Amniotic epithelial cell (primary cell): ENCODE results near the gene SLC35B1.

Source experiments
- DNase-seq: peaks from one replicate; pipeline ENCODE4 v3.0.0-alpha.2; 2010; ENCODE audit warnings: low read depth

SLC35B1 gene

DNA sequence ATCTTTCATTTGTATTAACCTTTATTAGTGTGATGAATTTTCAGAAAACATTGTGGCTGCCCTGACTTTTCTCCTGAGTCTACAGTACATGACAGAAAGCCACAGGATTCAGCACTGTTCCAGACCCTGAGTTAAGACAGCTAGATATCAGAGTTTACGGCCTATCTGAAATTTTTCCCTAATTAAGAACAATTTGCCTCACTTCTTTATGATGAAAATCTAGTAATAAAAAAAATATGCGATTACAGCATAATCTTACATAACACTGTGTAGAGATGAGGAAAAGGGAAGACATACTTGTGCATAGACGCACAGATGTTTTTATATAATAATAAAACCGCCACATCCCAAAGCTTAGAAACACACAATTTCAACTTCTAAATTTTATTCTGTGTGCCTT, 37.1 kb downstream of the SLC35B1 start:
- DNase-seq = no peak

DNA sequence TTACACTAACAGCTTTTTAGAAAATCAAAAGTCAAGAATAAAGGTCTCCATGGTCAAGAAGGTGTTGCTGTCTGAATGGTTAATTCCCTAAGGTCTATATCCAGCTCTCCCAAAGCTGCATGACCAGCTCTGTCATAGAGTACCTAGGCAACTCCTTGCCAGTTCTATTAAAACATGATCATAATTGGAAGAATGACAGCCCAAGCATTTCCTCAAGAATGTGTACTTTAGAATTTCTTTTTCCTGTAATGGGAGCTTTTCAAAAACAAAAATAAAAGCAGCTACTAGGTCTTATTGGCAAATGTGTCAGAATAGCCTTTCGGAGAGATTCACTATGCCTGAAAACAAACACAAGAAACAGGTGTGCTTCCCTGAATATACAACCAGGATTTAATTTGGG, 37.8 kb downstream of the SLC35B1 start:
- no peak for DNase-seq

DNA sequence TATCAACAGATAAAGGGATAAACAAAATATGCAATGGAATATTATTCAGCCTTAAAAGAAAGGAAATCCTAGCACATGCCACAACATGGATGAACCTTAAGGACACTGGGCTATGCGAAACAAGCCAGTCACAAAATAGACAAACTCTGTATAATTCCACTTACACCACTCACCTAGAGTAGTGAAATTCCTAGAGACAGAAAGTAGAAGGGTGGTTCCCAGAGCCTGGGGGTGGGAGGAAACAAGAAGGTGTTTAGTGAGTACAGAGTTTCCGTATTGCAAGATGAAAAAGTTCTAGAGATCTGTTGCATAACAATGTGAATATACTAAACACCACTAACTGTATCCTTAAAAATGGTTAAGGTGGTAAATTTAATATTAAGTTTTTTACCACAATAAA, 39.9 kb downstream of the SLC35B1 start:
- no peak for DNase-seq

DNA sequence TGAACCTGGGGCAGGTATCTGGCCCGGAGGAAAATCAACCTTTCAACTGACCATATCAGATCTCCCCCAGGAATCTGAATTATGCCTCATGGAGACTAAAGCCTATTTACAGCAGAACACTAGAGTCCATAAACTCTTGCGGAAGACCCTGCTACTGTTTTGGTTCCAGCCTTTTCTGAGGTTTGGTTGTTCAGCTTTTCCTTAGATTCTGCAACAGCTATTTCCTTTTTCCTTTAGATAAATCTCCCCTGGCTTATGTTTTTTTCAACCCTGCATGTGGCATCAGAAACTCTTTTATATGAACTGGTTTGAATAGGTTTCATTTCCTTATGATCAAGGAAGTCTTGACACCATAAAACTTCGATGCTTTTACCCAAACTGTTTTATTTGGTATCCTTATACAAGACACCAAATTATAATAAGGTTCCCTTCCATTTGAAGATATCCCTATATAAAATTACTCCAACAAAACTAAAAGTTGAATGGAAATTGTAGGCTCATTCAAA, 43.0 kb downstream of the SLC35B1 start:
- DNase-seq = no peak

DNA sequence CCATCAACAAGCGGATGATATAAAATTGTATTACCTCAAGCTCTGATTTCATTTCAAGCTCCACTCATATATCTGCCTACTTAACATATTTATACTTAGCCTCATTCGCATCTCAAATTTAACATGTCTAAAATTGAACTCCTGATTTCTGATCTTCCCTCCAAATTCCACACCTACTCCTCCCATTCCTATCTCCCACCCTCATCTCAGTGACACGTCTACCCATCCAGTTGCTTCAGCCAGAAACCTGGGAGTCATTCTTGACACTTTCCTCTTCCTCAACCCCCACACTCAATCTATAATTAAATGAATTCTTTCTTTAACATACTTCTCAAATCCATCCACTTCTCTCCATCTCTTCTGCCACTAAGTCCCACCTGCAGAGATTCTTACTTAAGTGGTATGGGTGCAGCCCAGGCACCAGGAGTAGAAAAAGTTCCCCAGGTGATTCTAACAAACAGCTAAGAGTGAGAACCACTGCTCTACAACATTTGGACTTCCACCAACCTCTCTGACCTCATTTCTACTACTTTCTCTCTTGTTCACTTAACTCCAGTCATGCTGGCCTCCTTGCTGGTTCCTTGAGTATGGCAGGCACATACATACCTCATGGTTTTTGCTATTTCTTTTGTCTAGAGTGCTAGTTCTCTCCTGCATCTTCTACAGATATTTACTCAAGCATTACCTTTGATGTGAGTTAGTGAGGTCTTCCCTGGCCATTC, 47.9 kb downstream of the SLC35B1 start:
- DNase-seq = no peak

DNA sequence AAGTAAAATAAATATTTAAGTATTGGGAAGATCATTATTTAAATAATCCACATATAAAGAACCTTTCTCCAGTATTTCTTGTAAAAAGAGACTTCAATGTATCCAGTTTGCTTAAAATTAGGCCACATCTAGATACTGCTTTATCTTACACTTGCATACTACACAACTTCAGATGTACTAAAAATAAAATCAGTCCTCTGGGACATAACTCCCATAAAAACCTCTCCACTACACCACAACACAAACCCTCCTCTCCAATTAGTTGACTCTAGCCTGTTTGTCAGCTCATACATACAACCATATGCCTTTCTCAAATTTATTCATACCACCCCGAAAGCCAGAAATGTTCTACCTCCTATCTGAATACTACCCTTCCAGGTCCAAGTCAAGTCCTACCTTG, 51.5 kb downstream of the SLC35B1 start:
- no peak for DNase-seq
